Measurements from ENCODE around the gene LENG8.

Gene LENG8

DNA sequence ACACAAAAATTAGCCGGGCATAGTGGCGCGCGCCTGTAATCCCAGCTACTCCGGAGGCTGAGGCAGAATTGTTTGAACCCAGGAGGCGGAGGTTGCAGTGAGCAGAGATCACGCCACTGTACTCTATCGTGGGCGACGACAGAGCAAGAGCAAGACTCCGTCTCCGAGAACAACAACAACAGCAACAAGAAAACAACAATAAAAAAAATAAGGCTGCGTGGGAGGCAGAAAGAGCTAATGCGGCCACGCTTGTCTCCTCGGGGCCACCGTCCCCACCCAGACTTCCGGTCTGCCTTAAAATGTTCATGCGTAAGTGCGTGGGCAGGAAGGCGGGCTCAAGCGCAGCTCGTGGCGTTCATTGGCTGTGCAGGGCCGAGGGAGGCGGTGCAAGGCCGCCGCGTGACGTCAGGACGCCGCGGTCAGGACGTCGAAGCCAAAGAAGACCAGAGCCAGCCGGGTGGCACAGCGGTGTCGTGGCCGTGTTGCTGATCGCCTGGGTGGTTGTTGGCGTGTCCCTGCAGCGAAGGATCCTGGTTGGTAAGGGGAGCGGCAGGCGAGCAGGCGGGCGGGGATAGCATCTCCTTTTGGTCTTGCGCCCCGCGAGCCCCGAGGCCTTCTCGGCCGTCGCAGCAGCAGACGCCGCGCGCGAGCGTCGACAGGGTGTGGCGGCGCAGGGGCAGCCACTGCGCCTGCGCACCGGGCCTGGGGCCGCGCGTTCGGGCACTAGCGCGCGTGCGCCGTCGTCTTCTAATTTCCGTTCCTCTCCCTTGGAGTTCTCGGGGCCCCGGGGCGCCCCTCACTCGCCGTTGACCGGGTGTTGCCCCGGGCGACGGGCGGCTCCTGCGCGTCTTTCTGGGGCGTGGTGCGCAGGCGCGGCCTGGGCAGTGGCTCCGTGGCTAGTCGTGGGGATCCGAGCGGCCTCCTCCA lies at the start of gene LENG8:
Gene LENG8 (plus strand): TSS at position 426 of the 927 bp plus-strand sequence. CDS start 2,146 bp downstream, outside the sequence.
- DNase-seq (ENCODE audit: low read depth, low spot score): peak; percentile 99
- TF ChIP-seq, protein P1, sequence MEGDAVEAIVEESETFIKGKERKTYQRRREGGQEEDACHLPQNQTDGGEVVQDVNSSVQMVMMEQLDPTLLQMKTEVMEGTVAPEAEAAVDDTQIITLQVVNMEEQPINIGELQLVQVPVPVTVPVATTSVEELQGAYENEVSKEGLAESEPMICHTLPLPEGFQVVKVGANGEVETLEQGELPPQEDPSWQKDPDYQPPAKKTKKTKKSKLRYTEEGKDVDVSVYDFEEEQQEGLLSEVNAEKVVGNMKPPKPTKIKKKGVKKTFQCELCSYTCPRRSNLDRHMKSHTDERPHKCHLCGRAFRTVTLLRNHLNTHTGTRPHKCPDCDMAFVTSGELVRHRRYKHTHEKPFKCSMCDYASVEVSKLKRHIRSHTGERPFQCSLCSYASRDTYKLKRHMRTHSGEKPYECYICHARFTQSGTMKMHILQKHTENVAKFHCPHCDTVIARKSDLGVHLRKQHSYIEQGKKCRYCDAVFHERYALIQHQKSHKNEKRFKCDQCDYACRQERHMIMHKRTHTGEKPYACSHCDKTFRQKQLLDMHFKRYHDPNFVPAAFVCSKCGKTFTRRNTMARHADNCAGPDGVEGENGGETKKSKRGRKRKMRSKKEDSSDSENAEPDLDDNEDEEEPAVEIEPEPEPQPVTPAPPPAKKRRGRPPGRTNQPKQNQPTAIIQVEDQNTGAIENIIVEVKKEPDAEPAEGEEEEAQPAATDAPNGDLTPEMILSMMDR (IDR thresholded peaks at IDR 0.05; ENCODE audit: low read depth, low read length): no peak
- in situ Hi-C loops (cut with HindIII; ENCODE audit: low sequenced_read_pairs): no loop called here
- peak within 1 kb of the TSS; percentile 75 for H3K4me3 ChIP-seq (ENCODE audit: low read depth, low read length)

DNA sequence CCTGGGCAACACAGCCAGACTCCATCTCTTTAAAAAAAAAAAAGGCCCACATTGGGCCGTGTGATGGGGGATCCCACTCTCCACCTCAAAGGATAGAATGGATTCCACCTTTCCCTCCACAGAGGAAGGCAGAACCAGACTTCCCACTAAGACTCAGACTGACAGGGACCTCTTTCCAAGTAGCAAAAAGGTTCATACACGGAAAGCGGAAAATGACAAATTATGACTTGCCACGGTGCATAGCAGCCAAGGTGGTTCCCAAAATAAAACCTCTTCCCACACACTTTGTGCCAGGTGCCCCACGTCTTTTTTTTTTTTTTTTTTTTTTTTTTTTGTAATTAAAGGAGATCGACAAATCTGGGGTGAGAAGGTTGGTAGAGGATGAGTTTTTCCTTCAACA lies 48.1 kb upstream of the LENG8 start:
- TF ChIP-seq, protein P1 (IDR thresholded peaks at IDR 0.05; ENCODE audit: low read depth, low read length): no peak
- DNase-seq (ENCODE audit: low read depth, low spot score): no peak
- no peak overlapping the region for H3K4me3 ChIP-seq (ENCODE audit: low read depth, low read length)
- in situ Hi-C loops (cut with HindIII; ENCODE audit: low sequenced_read_pairs): no loop called here

DNA sequence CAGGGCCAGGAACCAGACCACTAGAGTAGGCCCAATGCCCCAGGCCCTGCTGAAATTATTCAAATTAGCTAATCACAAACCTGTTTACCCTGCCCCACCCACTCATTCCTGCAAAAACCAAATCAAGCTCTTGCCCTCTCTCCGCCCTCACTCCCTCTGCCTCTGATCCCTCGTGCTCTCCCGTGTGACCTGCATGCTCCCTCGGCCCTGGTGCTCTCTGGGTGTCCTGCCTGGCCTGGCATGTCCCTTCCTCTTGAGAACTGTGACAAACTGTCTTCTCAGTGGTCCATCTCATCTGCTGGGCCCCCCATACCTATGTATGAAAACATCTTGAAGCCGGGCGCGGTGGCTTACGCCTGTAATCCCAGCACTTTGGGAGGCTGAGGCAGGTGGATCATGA lies 45.9 kb upstream of the LENG8 start:
- DNase-seq (ENCODE audit: low read depth, low spot score): no peak
- no peak overlapping the region for H3K4me3 ChIP-seq (ENCODE audit: low read depth, low read length)
- TF ChIP-seq, protein P1 (IDR thresholded peaks at IDR 0.05; ENCODE audit: low read depth, low read length): no peak
- in situ Hi-C loops (cut with HindIII; ENCODE audit: low sequenced_read_pairs): no loop called here

DNA sequence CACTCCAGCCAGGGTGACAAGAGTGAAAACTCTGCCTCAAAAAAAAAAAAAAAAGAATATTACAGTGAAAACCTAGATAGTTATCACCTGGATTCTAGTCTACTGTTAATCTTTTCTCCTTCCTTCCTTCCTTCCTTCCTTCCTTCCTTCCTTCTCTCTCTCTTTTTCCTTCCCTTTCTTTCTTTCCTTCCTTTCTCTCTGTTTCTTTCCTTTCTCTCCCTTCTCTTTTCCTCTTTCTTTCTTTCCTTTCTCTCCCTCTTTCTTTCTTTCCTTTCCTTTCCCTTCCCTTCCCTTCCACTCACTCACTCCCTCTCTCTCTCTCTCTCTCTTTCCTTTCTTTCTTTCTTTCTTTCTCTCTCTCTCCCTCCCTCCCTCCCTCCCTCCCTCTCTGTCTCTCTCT lies 43.4 kb upstream of the LENG8 start:
- H3K4me3 ChIP-seq (ENCODE audit: low read depth, low read length): no peak overlapping the region
- in situ Hi-C loops (cut with HindIII; ENCODE audit: low sequenced_read_pairs): no loop called here
- TF ChIP-seq, protein P1 (IDR thresholded peaks at IDR 0.05; ENCODE audit: low read depth, low read length): no peak

DNA sequence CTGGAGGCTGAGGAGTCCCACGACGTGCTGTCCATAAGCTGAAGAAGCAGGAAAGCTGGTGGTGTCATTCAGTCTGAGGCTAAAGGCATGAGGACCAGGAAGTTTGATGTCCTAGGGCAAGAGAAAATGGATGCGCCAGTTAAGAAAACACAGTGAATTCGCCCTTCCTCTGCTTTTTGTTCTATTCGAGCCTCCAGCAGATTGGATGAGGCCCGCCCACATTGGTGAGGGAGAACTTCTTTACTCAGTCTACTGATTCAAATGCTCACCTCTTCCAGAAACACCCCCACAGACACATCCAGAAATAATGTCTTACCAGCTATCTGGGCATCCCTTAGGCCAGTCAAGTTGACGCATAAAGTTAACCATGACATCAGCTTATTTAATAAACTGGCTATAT lies 41.2 kb upstream of the LENG8 start:
- H3K4me3 ChIP-seq (ENCODE audit: low read depth, low read length): no peak overlapping the region
- TF ChIP-seq, protein P1 (IDR thresholded peaks at IDR 0.05; ENCODE audit: low read depth, low read length): no peak
- in situ Hi-C loops (cut with HindIII; ENCODE audit: low sequenced_read_pairs): no loop called here
- no peak for DNase-seq (ENCODE audit: low read depth, low spot score)

More for the DNA sequence above, 43.4 kb upstream of the LENG8 start:
- DNase-seq (ENCODE audit: low read depth, low spot score): no peak

DNA sequence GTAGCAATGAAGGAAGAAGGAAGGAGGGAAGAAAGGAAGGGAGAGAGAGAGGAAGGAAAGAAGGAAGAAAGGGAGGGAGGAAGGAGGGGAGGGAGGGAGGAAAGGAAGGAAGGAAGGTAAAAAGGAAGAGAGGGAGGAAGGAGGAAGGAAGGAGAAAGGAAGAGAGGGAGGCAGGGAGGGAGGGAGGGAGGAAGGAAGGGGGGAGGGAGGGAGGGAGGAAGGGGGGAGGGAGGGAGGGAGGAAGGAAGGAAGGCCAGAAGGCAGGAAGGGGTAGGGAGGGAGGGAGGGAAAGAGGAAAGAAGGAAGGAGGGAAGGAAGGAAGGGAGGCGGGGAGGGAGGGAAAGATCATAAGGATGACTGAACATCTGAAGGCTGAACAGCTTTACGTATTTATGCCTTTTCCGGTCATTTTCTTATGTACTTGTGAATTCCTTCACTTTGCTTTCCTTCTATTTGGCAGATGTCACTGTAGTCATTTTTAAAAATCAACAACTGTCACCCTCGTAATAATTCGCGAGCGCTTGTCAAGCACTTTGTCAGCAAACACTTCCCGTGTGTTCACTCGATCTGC lies 40.5 kb upstream of the LENG8 start:
- in situ Hi-C loops (cut with HindIII; ENCODE audit: low sequenced_read_pairs): no loop called here
- TF ChIP-seq, protein P1 (IDR thresholded peaks at IDR 0.05; ENCODE audit: low read depth, low read length): no peak
- DNase-seq (ENCODE audit: low read depth, low spot score): no peak
- no peak overlapping the region for H3K4me3 ChIP-seq (ENCODE audit: low read depth, low read length)
